Right lobe of liver (tissue), 4 donors: ENCODE results near the gene SHISA9.

Experiments used
- POLR2A ChIP-seq: fragments of 450-650 bp; IDR thresholded peaks from one replicate; pipeline ENCODE4 v1.6.1; 2017; ENCODE audit warnings: antibody characterized with exemption, mild to moderate bottlenecking
- TF ChIP-seq, protein P1 (sequence below), 4 donors: fragments of 200-600 bp in 3 of 4; fragments of 450-650 bp in 1 of 4; IDR thresholded peaks; one replicate each; pipeline versions ENCODE4 v1.5.1 to v1.8.0; 2016 to 2022; ENCODE audit warnings: antibody characterized with exemption in 4 of 4, mild to moderate bottlenecking in 2 of 4
- donor health status: DM: no; HTN: no; CAD: no.
- donor health status: DM: no; HTN: no; CAD: no.
- donor health status: DM: no; HTN: yes; CAD: no.

DNA sequence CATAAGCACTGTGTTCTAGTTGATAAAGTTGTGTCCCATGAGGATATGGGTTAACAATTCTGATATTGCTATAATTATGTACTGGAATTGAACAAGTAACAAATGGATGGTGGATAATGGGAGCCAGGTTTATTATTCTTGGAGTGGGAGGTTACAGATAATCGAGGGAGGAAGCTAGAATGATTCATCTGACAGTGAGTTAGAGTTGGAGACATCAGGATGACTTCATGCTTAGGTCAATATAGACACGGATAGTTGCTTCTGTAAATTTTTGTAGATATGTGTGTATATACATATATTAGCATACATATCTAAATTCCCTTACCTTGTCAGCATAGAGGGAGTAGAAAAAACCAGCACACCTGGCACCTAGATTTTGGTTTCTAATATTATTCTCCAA is 293.4 kb downstream of the SHISA9 start:
- TF ChIP-seq, protein P1, sequence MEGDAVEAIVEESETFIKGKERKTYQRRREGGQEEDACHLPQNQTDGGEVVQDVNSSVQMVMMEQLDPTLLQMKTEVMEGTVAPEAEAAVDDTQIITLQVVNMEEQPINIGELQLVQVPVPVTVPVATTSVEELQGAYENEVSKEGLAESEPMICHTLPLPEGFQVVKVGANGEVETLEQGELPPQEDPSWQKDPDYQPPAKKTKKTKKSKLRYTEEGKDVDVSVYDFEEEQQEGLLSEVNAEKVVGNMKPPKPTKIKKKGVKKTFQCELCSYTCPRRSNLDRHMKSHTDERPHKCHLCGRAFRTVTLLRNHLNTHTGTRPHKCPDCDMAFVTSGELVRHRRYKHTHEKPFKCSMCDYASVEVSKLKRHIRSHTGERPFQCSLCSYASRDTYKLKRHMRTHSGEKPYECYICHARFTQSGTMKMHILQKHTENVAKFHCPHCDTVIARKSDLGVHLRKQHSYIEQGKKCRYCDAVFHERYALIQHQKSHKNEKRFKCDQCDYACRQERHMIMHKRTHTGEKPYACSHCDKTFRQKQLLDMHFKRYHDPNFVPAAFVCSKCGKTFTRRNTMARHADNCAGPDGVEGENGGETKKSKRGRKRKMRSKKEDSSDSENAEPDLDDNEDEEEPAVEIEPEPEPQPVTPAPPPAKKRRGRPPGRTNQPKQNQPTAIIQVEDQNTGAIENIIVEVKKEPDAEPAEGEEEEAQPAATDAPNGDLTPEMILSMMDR (IDR thresholded peaks at IDR 0.05) = no peak
- no peak for TF ChIP-seq POLR2A
